22Rv1 (cell line): Measurements from ENCODE around the gene PLAU.
"Not testable (repeated sequence)": the region's sequence is repeated elsewhere in the genome, so short reads cannot be mapped to it uniquely, and the experiment has no call there.

ENCODE experiments used
- H3K27ac ChIP-seq: fragments of 450-650 bp; 2 replicates; pipeline ENCODE4 v1.5.1; 2017
- CTCF ChIP-seq: fragments of 450-650 bp; IDR thresholded peaks from 2 replicates; pipeline ENCODE4 v1.5.1; 2017; ENCODE audit warnings: mild to moderate bottlenecking
- ZFX ChIP-seq: fragments of 450-650 bp; IDR thresholded peaks from 2 replicates; pipeline ENCODE4 v1.6.1; 2017; ENCODE audit warnings: antibody characterized with exemption, borderline replicate concordance

PLAU gene

GRCh38 chr10:73887294-73888039 is 23.5 kb upstream of the PLAU start:
- TF ChIP-seq CTCF, result no peak
- no peak for TF ChIP-seq ZFX
- no peak overlapping the region for H3K27ac ChIP-seq

DNA sequence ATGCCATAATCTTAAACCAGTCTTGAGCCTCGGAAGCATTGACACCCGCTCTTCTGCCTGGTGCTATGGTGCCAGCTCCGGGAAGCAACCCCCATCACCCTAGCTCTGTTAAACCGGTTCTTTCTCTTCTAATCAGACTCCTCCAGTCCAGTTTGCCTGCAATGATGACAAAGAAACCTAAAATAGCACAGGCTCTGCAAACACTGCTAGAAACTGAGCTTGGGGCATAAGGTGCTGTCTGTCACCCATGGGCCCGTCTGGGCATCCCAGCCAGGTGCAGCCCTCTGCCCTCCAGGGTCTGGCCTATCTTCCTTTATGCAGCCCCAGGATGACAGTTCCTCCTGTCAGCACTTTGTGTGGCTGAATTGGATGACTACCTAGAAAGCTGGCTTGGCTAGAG is 22.4 kb upstream of the PLAU start:
- H3K27ac ChIP-seq, result no peak overlapping the region
- TF ChIP-seq CTCF (no peak), ZFX (no peak)

GRCh38 chr10:73889014-73889413 is 21.9 kb upstream of the PLAU start:
- no peak overlapping the region for H3K27ac ChIP-seq
- TF ChIP-seq ZFX (no peak), CTCF (no peak)

- H3K27ac ChIP-seq, result not testable (repeated sequence)
Observed at GRCh38 chr10:73889416-73889815, 21.5 kb upstream of the PLAU start.

DNA sequence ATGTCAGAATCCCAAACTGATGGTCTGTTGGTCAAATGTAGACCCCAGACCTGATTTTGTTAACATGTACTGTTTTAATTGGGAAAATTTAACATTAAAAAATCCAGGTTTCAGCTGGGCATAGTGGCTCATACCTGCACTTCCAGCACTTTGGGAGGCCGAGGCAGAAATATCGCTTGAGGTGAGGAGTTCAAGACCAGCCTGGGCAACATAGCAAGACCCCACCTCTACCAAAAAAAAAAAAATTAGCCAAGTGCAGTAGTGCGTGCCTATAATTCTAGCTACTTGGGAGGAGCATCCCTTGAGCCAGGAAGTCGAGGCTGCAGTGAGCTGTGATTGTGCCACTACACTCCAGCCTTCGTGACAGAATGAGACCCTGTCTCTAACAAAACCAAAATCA is 20.7 kb upstream of the PLAU start:
- H3K27ac ChIP-seq, result no peak overlapping the region
- TF ChIP-seq CTCF (no peak), ZFX (no peak)

DNA sequence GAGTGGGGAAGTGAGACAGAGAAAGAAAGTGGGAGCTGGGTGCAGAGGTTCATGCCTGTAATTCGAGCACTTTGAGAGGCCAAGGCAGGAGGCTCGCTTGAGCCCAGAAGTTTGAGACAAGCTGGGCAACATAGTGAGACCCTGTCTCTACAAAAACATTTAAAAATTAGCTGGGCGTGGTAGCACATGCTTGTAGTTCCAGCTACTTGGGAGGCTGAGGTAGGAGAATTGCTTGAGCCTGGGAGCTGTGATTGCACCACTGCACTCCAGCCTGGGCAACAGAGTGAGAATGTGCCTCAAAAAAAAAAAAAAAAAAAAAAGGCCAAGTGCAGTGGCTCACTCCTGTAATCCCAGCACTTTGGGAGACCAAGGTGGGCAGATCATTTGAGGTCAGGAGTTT is 20.1 kb upstream of the PLAU start:
- not testable (repeated sequence) for H3K27ac ChIP-seq

DNA sequence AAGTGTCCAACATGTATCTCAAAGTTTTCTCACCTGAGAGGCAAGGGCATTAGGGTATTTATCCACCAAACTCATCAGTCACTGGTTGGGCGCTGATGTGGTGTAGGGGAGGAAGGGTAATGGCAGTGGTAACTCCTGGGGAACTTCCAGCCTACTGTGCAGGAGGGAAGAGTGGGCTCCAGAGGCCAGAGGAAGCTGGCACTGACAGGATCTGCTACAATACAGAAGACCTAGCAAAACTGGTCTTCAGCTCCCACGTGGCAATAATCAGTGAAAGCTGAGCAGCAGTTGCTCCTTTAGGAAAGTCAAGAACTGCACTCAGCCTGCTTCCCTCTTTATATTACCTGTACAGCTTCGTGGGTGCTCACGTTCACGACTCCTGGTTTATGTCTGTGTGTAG is 19.4 kb upstream of the PLAU start:
- no peak overlapping the region for H3K27ac ChIP-seq
- no peak for TF ChIP-seq ZFX
- TF ChIP-seq CTCF, result no peak

- H3K27ac ChIP-seq, result no peak overlapping the region
- TF ChIP-seq CTCF, result no peak
- no peak for TF ChIP-seq ZFX
Observed at GRCh38 chr10:73892310-73893030, 18.5 kb upstream of the PLAU start.
